ENCODE data around the gene ARHGAP29.

The ARHGAP29 gene

GRCh38 chr1:94265906-94266305 lies 28.5 kb upstream of the ARHGAP29 start:
- Histone ChIP-seq H3K9ac (ENCODE audit: low read length) (no peak overlapping the region), H3K27me3 (replicated peaks; ENCODE audit: insufficient read depth, low read length) (no peaks in the 10 kb centered on the region)

DNA sequence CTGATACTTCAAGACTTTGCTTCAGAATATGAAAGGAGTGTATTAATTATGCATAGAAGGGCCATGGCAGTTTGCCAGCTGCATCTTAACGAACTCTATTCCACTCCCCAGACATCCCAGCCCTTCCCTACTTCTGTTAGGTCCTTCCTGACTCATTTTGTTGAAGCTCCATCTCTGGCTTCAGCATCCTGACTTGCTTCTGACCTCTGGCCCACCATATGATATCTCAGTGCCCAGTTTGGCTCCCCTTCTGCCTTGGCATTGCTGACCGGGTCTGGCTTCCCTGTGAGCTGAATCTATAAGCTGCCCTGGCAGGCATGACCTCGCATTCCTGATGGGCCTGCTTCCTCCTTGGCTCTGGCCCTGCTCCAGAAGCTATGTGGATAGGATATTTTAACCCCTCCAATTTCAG lies 27.6 kb upstream of the ARHGAP29 start:
- TF ChIP-seq EZH2 (optimal IDR thresholded peaks at IDR 0.05; ENCODE audit: low read depth, low read length) (no peak), CTCF (IDR thresholded peaks at IDR 0.05; ENCODE audit: low read length) (no peak), EZH2phosphoT487 (IDR thresholded peaks at IDR 0.05; ENCODE audit: low read length) (no peak)
- H3K4me2 ChIP-seq (ENCODE audit: low read depth, low read length) = no peak overlapping the region
- no peak overlapping the region for H3K9ac ChIP-seq (ENCODE audit: low read length)
- H3K9me3 ChIP-seq (replicated peaks; ENCODE audit: insufficient read depth, low read length) = no peaks in the 10 kb centered on the region
- no peaks in the 10 kb centered on the region for H3K79me2 ChIP-seq (ENCODE audit: low read length)
- no peak for DNase-seq
- no peak overlapping the region for H3K27ac ChIP-seq (ENCODE audit: low read length)
- no peaks in the 10 kb centered on the region for H3F3A ChIP-seq (ENCODE audit: insufficient read depth, low read length)
- H3K27me3 ChIP-seq (replicated peaks; ENCODE audit: insufficient read depth, low read length) = no peaks in the 10 kb centered on the region
- H3K36me3 ChIP-seq (replicated peaks; ENCODE audit: insufficient read depth, low read length) = no peaks in the 10 kb centered on the region
- no peak overlapping the region for H2AFZ ChIP-seq (ENCODE audit: low read length)
- H4K20me1 ChIP-seq (ENCODE audit: insufficient read depth, low read length) = no peaks in the 10 kb centered on the region
- no peaks in the 10 kb centered on the region for H3K9me2 ChIP-seq (replicated peaks; ENCODE audit: insufficient read depth, low read length)
- H3K4me1 ChIP-seq (ENCODE audit: low read length) = no peaks in the 10 kb centered on the region
- H3K4me3 ChIP-seq (ENCODE audit: low read length) = no peak overlapping the region

More at GRCh38 chr1:94265906-94266305, 28.5 kb upstream of the ARHGAP29 start:
- Histone ChIP-seq H3K4me1 (ENCODE audit: low read length) (no peaks in the 10 kb centered on the region), H3K79me2 (ENCODE audit: low read length) (no peaks in the 10 kb centered on the region), H3K36me3 (replicated peaks; ENCODE audit: insufficient read depth, low read length) (no peaks in the 10 kb centered on the region), H3K27ac (ENCODE audit: low read length) (no peak overlapping the region), H3K4me2 (ENCODE audit: low read depth, low read length) (no peak overlapping the region), H4K20me1 (ENCODE audit: insufficient read depth, low read length) (no peaks in the 10 kb centered on the region), H3K4me3 (ENCODE audit: low read length) (no peak overlapping the region), H3K9me3 (replicated peaks; ENCODE audit: insufficient read depth, low read length) (no peaks in the 10 kb centered on the region), H3K9me2 (replicated peaks; ENCODE audit: insufficient read depth, low read length) (no peaks in the 10 kb centered on the region), H2AFZ (ENCODE audit: low read length) (no peak overlapping the region), H3F3A (ENCODE audit: insufficient read depth, low read length) (no peaks in the 10 kb centered on the region)
- TF ChIP-seq EZH2phosphoT487 (IDR thresholded peaks at IDR 0.05; ENCODE audit: low read length) = no peak
- TF ChIP-seq EZH2 (optimal IDR thresholded peaks at IDR 0.05; ENCODE audit: low read depth, low read length) = no peak
- TF ChIP-seq CTCF (IDR thresholded peaks at IDR 0.05; ENCODE audit: low read length) = no peak
- DNase-seq = no peak

DNA sequence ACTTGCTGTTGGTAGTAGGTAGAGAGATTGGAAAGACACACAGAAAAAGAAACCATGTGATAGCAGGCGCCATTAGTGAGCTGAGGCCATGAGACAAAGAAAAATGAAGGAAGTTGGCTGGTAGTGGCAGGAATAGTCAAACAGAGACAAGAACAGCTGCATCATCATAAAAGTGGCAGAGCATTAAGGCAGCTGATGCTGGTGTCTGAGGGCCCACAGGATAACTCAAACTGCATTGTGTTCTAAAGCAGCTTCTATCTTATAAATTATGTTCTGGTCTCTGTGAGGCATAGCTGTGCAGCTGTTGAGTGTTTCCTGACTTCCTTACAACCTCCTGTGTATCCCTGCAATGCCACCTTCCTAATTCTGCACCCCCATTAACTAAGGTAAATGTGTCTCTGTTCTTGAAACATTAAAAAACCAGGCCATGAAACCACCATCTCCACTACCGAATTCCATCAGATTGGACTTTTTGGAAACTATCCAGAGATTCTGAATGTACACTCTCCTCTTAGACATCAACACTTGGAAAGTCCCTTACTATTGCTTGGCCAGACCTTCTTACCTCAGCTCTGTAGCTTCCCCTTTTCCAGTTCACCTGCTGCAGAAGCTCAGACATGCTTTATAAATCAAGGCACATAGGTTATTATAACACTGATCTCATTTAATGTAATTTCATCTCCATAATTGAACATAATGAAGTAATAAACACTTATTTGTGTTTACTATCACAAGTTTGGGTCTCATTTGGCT lies 23.4 kb upstream of the ARHGAP29 start:
- no peaks in the 10 kb centered on the region for H3K36me3 ChIP-seq (replicated peaks; ENCODE audit: insufficient read depth, low read length)
- H3K4me3 ChIP-seq (ENCODE audit: low read length) = no peak overlapping the region
- no peak overlapping the region for H2AFZ ChIP-seq (ENCODE audit: low read length)
- H3K4me1 ChIP-seq (ENCODE audit: low read length) = no peaks in the 10 kb centered on the region
- no peaks in the 10 kb centered on the region for H3K9me2 ChIP-seq (replicated peaks; ENCODE audit: insufficient read depth, low read length)
- H3K4me2 ChIP-seq (ENCODE audit: low read depth, low read length) = no peak overlapping the region
- no peak overlapping the region for H3K9ac ChIP-seq (ENCODE audit: low read length)
- no peak for TF ChIP-seq EZH2 (optimal IDR thresholded peaks at IDR 0.05; ENCODE audit: low read depth, low read length)
- no peak for TF ChIP-seq CTCF (IDR thresholded peaks at IDR 0.05; ENCODE audit: low read length)
- no peak for TF ChIP-seq EZH2phosphoT487 (IDR thresholded peaks at IDR 0.05; ENCODE audit: low read length)
- no peak overlapping the region for H3K27ac ChIP-seq (ENCODE audit: low read length)
- H3K79me2 ChIP-seq (ENCODE audit: low read length) = no peaks in the 10 kb centered on the region
- H3F3A ChIP-seq (ENCODE audit: insufficient read depth, low read length) = no peaks in the 10 kb centered on the region
- no peaks in the 10 kb centered on the region for H4K20me1 ChIP-seq (ENCODE audit: insufficient read depth, low read length)
- no peaks in the 10 kb centered on the region for H3K9me3 ChIP-seq (replicated peaks; ENCODE audit: insufficient read depth, low read length)
- no peak for DNase-seq
- H3K27me3 ChIP-seq (replicated peaks; ENCODE audit: insufficient read depth, low read length) = no peaks in the 10 kb centered on the region

Data from MM.1S (cell line).